ENCODE measurements around the gene RPP30.

DNA sequence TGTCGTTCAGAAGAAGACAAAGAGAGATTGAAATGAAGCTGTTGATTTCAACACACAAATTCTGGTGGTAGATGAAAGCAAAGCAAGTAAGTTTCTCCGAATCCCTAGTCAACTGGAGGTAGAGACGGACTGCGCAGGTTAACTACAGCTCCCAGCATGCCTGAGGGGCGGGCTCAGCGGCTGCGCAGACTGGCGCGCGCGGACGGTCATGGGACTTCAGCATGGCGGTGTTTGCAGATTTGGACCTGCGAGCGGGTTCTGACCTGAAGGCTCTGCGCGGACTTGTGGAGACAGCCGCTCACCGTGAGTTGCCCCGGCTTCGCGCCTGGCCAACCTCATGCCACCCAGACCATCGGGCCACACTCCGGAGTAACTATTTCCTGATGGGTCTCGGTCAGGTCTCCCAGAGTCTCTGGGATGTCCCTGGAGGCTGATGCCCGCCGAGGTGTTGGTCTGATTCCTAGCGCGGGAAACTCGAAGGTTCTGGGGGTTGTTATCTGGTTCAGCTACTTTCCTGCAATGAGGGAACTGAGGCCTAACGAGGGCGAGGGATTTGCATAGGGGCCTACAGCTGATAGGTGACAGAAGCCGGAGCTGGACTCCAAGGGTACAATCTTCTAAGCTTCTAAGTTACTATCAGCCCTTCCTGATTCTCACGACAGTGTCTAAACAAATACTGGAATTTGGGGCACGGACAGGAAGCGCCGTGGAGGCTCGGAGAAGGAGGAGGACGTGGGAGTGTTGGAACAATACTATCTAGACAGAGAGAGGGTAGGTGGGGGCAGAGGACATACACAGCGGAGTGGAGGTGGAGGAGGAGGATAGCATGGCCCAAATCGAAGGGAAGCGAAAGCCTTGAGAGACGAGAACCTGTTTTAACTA is at the start of gene RPP30:
- TF ChIP-seq, protein P1, sequence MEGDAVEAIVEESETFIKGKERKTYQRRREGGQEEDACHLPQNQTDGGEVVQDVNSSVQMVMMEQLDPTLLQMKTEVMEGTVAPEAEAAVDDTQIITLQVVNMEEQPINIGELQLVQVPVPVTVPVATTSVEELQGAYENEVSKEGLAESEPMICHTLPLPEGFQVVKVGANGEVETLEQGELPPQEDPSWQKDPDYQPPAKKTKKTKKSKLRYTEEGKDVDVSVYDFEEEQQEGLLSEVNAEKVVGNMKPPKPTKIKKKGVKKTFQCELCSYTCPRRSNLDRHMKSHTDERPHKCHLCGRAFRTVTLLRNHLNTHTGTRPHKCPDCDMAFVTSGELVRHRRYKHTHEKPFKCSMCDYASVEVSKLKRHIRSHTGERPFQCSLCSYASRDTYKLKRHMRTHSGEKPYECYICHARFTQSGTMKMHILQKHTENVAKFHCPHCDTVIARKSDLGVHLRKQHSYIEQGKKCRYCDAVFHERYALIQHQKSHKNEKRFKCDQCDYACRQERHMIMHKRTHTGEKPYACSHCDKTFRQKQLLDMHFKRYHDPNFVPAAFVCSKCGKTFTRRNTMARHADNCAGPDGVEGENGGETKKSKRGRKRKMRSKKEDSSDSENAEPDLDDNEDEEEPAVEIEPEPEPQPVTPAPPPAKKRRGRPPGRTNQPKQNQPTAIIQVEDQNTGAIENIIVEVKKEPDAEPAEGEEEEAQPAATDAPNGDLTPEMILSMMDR (conservative IDR thresholded peaks at IDR 0.05), result no peak
- no peak for TF ChIP-seq EZH2 (IDR thresholded peaks at IDR 0.05; ENCODE audit: low read depth)

All from PC-9 (cell line).